HG02623 (cell line): ENCODE data around the gene MOBP.

ENCODE experiments used
- ATAC-seq: cut with Tn5 transposase; IDR thresholded peaks from one replicate; pipeline ENCODE4 v1.9.1; 2021; ENCODE audit warnings: moderate library complexity; ENCODE audit not compliant: unreplicated experiment

The MOBP gene

DNA sequence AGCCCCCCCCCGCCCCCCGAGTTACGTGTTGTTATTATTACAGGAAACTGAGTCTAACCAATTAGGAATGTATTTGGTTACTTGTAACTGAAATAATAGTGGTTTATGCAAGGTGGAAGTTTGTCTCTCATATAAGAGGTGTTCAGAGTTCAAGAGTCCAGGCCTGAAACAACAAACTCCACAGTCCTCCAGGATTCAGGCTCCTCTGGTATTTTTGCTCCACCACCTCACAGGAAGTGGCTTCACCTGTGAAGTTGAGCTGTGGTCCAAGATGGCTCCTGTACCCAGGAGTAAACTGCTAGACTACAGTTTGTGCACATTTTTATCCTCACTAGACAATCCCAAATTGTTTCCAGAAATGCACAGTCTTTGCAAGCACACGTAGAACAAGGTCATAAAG is 27.3 kb downstream of the MOBP start:
- ATAC-seq, result no peak

DNA sequence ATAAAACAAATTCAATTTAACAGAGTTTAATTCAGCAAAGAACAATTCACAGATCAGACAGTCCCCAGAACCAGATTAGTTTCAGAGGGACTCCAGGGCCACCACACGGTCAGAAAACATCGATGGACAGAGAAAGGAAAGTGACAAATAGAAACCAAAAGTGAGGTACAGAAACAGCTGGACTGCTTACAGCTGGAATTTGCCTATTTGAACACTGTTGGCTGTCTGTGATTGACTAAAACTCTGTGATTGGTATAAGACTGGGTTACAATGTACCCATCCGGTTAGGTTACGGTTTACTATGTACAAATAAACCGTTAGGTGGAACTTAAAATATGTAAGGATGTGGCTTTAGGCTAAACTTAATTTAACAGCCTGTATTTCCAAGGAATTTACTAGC is 30.3 kb downstream of the MOBP start:
- no peak for ATAC-seq

DNA sequence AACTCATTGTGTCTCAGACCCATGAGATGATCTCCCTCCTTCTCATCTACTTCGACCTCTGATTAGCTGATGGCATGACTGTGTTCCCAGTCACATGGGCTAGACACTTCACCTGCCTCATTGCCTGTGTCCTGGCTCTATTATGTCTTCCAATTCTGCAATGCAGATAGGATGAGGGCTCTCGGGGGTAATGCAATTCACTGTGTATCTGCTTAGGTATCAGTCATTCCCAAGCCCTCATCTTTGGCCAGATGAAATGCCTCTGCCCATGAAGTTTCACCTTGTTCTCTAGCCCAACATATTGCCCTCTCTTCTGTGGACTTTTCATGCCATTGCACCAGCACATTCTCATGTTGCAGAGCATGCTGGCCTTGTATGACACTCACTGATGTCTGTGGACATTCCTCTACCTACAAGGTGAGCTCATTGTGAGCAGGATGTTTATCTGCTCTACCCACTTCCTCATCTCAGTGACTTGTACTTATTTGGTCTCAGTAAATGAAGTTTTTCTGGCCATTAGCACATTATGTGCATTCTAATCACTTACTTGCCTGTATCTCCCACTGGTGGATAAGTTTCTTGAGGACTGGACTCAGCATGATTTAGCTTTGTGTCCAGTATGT is 32.3 kb downstream of the MOBP start:
- ATAC-seq, result no peak

DNA sequence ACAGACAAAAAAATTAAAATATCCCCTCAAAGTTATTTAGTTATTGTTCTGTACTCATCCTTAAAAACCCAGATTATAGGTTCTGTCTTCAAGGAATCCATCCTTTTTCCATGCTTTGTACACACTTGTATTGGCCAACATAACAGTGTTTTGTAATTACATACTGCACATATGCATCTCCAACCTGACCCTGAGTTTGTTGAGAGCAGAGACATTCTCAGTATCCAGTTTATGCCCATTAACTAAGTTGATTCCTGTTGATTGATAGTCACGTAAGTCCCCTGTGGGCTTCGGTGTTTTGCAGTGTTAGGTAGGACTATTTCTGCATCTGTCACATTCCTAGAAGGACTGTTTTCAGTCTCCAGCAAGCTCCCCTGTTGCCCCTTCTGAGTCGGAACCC is 33.6 kb downstream of the MOBP start:
- no peak for ATAC-seq

DNA sequence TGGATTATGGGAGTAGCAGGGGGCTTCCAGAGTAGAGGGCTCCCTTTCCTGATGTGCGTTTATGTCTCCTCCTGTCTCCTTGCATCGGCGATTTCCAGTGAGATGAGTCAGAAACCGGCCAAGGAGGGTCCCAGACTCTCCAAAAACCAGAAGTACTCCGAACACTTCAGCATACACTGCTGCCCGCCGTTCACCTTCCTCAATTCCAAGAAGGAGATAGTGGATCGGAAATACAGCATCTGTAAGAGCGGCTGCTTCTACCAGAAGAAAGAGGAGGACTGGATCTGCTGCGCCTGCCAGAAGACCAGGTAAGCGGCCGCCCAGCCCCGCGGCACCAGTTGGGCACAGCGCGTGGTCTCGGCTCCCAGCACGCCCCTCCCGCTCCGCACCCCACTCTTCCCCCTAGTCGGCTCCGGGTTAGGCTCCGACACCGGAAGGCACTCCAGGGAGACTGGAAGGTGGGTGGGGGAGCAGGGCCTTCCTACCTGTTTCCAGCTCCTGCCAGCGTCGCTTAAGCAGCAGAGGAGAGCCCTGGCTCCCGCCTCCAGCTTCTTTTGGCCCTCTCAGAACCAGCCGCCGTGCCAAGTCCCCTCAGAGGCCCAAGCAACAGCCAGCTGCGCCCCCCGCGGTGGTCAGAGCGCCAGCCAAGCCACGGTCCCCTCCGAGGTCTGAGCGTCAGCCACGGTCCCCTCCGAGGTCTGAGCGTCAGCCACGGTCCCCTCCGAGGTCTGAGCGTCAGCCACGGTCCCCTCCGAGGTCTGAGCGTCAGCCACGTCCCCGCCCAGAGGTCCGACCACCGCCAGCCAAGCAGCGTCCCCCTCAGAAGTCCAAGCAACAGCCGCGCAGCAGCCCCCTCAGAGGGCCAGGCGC is 34.7 kb downstream of the MOBP start:
- ATAC-seq, result no peak

DNA sequence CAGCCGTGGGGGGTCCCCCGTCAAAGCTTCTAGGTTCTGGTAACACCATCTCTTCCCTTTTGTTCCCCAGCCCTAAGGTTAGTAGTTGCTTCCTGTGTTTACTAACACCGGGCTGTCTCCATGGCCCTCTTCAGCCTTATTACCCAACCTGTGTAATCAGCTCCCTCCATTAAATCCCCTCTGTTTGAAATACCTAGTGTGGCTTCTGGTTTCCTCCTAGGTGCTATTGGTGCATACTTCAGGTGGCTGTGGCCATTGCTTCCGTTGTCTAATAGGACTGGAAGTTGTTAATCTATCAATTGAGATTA is 35.3 kb downstream of the MOBP start:
- ATAC-seq, result no peak

DNA sequence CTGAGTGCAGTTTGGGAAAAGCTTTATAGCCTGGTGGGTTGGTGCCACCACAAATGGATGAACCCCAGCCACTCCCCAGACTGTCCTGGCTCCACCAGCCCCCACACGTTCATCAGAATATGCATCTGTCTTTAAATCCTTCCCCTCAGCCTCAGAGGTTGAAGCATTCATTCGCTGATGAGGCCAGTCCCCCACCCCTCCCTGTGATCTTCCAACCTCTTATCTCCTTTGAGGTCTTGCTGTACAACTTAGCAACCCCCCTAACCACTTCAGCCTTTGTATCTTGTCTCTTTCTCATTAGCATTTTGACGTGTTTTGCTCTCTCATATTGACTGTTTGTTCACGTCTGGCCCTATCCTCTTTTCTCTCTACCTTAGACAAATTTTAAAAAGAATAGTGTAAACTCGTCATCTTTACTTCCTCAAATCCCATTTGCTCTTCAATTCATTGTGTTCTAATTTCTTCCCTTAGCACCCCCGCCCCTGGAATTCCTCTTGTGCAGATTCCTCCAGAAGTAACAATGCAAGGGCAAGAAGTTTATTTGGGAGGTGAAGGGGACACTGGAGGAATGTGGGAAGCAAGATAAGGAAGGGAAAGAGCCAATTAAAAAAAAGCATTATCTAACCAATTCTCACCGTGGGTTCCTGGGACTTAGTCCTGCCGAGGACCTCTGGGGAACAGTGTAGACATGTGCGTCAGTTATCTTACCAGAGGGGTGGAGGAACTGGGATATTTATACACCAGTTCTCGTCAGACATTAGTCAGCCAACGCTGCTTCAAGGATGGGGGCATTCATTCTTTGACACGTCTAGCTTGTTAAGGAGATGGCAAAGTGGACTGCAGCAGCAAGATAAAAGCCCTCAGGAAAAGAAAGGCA is 38.6 kb downstream of the MOBP start:
- ATAC-seq, result no peak

DNA sequence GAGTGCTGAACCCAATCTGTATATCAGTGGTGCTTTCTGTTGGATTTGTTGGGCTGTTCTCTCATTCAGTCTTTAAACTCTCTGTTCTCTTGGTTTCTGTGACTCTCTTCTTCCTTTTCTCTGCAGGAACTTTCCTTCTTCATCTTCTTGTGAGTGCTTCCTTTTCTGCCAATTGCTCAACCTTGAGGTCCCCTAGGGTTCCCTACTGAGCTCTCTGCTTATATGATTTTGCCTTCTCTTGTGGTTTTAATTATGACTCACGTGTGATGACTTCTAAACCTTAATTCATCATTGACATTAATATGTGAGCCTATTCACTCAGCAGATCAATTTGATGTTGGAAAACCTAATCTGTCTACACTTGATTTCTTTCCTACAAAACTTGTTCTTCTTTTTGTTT is 39.4 kb downstream of the MOBP start:
- no peak for ATAC-seq

DNA sequence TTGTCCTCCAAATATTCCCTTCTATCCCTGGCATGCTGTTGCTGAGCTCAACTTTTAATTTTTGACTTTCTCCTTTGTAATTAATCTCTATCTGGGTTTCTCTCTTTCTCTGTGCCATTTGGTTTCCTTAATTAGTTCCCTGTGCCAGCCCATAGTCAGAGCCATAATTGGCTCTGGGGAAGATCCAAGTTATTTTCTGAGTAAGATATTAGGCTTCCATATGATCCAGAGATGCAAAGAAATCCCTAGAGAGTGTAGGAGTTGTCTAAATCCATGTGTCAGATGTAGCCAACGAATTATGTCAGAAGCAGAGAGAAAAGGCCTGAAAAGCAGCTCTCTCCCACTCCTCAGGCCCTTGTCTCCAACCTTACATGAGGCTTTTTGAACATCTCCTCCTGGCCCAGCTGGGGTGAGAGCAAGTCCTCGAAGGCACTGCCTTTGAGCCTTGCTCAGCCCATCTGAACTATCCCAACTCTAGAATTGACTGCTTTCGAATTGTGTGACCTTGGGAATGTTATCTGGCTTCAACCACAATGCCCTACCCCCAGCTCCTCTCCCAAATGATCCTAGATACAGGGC is 46.4 kb downstream of the MOBP start:
- no peak for ATAC-seq

DNA sequence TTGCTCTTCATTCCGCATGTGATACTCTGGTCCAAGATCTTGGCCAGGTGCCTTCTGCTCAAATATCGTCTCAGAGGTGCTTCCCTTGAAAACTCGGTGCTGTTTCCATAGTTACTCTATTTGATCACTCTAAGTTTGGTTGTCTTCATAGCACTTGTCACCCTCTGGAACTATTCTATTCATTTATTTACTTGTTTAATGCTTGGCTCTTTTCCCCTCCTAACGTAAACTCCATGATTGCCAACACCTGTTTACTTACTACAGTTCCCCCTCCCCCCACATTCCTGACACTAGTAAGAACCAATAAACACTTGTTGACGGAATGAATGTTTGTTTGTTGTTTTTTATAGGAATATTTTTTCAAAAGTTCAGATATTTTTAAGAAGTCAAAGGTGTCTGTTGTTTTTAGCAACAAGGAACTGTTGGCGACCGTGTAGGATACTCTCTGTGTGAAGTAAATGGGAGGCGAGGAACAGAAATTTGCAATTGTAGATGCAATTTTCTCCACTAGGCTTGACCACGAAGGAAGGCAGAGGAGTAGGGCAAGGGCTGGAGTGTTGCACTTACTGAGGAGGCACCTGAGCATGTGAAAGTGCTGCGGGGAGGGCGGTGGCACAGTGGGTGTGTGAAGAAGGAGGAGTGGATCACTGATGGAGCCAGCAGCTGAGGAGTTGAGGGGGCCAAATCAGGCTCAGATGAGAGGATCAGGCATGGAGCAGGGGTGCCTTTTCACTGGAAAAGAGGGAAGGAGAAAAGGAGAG is 48.4 kb downstream of the MOBP start:
- ATAC-seq, result no peak

DNA sequence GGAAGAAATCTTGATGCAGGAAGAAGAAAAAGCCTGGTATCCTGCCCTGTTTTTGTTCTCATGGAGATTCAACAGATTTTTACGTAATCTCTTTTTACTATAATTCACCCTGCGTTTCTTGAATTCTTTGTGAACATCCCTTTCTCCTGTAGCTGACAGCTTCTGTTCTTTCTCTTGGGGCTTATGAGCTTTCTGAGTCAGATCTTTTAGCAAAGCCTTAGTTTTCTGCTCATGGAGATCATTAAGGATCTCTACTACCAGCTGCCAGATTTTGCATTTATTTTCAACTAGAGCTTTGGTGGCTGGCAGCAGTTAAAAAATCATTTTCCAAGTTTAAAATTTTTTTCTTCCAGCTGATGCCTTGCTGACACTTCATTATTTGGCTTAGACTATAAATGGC is 51.6 kb downstream of the MOBP start:
- ATAC-seq, result no peak

DNA sequence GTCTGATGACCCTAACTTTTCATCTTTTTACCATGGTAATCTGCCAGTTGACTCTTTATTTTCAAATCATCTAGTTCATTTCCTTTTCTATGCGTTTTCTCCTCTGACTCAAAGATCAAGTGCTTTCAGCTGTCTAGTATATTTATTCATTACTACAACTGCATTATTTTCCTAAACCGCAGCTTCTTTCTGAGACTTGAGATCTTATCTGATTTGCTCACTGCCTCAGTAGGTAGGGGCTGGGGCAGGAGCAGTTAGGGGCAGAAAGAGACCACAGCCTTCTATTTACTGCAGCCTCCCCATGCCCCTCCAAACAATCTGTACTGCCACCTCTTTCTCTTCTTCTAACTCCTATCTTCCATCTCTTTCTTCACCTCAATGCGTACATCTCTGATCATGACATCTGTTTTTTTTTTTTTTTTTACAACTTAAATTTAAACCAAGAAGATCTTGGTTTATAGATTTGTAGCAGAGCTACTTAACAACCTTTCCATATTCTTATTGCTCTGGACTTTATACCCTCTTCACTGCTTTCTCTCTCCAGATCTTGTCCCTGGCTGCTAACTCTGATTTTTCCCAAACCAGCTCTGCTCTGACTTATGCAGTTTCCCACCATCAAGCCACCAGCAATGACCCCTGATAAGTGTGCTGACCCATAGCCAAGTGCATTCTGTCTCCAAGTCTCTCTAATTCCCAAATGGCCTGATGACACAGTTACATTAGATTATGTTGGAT is 52.2 kb downstream of the MOBP start:
- ATAC-seq, result no peak

DNA sequence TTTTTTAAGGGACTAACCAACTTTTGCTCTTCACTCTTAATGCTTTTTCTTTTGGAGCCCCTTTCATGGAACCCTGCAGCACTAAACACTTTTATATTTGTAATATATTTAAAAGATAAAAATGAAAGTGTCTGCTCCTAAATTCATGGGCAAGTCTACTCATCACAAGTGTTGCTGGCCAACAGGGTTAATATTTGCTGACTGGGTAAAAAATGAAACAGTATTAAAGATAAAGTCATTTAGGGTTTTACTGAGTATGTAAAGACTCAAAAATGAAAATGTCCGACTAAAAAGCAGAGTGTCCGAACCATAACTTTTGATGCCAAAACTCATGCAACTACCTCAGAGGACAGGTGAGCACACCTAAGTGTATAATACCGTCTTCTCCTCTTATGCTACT is 54.0 kb downstream of the MOBP start:
- ATAC-seq, result no peak

DNA sequence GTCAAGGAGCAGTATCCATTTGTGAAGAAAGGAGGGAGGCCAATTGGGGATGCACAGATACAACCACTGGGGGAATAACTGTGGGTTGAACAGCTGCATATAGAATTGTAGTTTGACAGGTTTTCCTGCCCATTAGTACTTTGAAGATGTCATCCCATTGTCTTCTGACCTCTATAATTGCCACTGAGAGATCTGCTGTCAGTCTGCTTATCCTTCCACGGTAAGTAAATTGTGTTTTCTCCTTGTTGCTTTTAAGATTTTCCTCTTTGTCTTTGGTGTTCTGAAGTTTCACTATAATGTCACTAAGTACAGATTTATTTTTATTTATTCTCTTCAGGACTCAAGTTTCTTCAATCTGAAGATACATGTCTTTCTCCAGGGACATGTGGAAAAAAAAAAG is 56.6 kb downstream of the MOBP start:
- ATAC-seq, result no peak

DNA sequence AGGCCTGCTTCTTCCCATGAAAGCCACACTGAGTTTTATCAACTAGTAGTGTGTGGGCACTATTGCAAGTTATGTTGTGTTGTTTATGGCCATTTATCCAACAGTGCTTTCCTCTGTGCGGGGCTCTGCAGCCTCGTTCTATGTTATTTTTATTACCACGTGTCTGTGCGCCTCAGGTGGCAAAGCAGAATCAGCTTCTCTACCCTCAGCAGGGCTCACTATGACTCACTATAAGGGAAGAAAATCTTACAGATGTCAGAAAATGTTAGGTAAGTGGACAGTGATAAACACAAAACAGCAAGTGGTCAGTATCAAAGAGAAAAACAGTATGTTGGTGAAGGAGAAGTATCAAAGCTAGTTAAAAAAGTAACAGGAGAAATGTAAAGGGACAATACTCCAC is 61.4 kb downstream of the MOBP start:
- no peak for ATAC-seq

DNA sequence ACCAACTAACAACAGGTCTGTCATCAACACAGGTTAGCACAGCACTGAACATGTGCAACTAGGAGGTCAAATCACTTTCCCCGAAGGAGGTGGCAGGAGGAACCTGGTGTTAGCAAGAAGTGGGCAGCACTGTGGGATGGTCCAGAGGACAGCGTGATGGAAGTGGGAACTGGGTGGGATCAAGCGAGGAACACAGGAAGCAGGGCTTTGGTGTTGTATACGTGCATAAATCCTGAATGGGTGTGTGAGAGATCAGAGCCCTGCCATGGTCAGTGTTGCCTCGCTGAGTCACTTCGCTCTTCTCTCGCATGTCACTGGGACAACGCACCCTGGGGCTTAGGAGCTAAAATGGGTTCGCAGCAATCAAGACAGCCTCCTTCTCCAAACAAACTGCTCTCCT is 62.1 kb downstream of the MOBP start:
- no peak for ATAC-seq

DNA sequence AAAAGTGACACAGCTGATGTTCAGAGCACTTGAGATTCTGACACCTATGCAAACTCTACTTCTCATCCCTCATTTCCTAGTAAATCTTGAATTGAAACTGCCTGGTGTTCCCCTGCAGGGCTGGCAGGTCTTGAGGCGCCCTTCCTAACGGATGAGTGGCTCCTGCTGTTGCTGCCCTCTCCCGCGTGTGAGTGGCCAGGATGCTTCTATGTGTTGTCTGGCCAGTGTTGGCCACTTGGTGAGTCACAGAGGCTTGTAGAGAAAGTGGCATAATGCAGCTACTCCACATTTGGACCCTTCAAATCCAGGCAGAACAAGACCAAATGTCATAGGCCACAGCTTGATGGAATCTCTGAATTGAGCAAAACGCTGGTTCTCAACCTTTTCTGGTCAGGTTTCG is 63.6 kb downstream of the MOBP start:
- no peak for ATAC-seq

DNA sequence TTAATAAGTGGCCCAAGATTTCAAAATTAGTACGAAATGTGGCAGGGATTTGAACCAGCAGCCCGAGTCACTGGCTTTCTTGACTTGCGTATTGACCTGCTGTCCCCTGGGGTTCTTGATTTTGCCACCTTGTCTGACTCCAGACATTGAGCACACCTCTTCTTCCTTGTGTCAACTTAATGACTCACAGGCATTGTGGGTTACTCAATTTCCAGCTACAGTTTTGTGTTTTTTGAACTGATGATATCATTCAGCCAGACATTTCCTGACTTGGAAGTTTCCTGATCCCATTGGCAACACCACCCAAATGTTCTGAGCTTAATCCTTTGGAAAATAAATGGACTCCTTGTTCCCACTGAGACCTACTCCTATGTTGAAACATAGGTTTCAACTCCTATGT is 64.2 kb downstream of the MOBP start:
- ATAC-seq, result no peak

DNA sequence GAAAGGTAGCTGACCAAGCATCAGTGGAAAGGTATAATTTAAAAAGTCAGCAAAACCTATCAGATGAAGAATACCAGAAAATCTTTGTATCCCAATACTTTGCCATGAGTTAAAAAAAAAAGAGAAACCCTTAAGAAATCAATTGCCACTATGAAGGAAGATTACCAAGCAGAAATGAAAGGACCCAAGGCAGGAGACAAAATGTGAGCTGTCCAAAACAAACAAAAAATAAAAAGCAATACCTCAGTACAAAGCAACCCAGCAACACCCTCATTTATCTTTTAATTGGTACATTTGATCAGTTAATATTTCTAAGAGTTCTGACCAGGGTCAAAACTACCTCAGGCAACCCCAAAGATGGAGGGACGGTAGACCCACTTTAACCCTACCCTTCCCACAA is 65.3 kb downstream of the MOBP start:
- ATAC-seq, result no peak

DNA sequence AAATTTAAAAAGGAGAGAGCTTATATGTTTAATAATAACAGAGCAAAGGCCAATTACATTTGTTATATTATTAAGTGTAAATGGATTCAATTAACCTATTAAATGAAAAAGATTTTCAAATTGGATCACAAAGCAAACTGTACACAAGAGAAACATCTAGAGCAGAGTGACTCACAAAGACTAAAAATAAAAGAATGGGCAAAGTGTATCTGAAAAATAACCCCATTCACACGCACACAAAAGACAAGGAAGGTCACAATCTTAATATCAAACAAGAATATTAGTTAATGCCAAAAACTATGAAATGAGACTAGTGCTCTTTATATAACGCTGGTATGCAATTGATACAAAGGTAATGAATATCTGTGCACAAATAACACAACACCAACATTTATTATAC is 65.7 kb downstream of the MOBP start:
- ATAC-seq, result no peak
